Keratinocyte (primary cell): ENCODE data around the gene WNT6. TPM values are rescaled to one million over a fixed set of nuclear protein-coding genes. Genes with fewer than 3 reads are reported as not detected.

ENCODE experiments used
- DNase-seq: peaks from one replicate; pipeline ENCODE4 v3.0.0-alpha.2; 2011; ENCODE audit warnings: low read depth, missing footprints, low spot score
- FAIRE-seq: peaks from 2 replicates; lab custom pipeline; 2011; peaks lifted over from hg19 to GRCh38; lab: Jason Lieb, UNC
- H2AFZ ChIP-seq: 2 replicates; pipeline ENCODE4 v1.6.0; 2012; ENCODE audit warnings: low read length, control low read depth, inconsistent platforms; ENCODE audit not compliant: control insufficient read depth
- H3K27ac ChIP-seq: 2 replicates; pipeline ENCODE4 v1.5.1; 2011; ENCODE audit warnings: low read length; ENCODE audit not compliant: control insufficient read depth, insufficient read depth
- H3K27me3 ChIP-seq: 3 replicates; pipeline ENCODE4 v1.6.0; 2011; ENCODE audit warnings: low read length; ENCODE audit not compliant: control insufficient read depth, insufficient read depth; ENCODE audit errors: extremely low read depth
- H3K36me3 ChIP-seq, 2 experiments: 2 replicates in 1 of 2; 3 replicates in 1 of 2; pipeline ENCODE4 v1.5.1; 2011; ENCODE audit warnings: low read length in 2 of 2, mild to moderate bottlenecking in 1 of 2; ENCODE audit not compliant: control insufficient read depth in 2 of 2, insufficient read depth in 2 of 2; ENCODE audit errors: extremely low read depth in 1 of 2
- H3K4me1 ChIP-seq: 3 replicates; pipeline ENCODE4 v1.5.1; 2011; ENCODE audit warnings: low read length; ENCODE audit not compliant: control insufficient read depth, insufficient read depth; ENCODE audit errors: extremely low read depth
- H3K4me2 ChIP-seq: 3 replicates; pipeline ENCODE4 v1.6.0; 2011; ENCODE audit warnings: low read depth, low read length; ENCODE audit not compliant: control insufficient read depth, insufficient read depth; ENCODE audit errors: extremely low read depth
- H3K4me3 ChIP-seq, 3 experiments: fragments of 200-600 bp in 1 of 3; sonication (generic) in 1 of 3; 2 replicates in 2 of 3; 3 replicates in 1 of 3; pipeline ENCODE4 v1.5.1; 2011 to 2016; ENCODE audit warnings: low read length in 3 of 3, mild to moderate bottlenecking in 3 of 3, control low read depth in 2 of 3, inconsistent platforms in 1 of 3, low read depth in 1 of 3, mixed read lengths in 1 of 3, mixed run types in 1 of 3, moderate library complexity in 1 of 3; ENCODE audit not compliant: control insufficient read depth in 2 of 3, insufficient read depth in 2 of 3; ENCODE audit errors: extremely low read depth in 1 of 3
- H3K79me2 ChIP-seq: 2 replicates; pipeline ENCODE4 v1.6.0; 2012; ENCODE audit warnings: low read length; ENCODE audit not compliant: control insufficient read depth, insufficient read depth
- H3K9ac ChIP-seq: 3 replicates; pipeline ENCODE4 v1.6.0; 2011; ENCODE audit warnings: low read length; ENCODE audit not compliant: control insufficient read depth, insufficient read depth; ENCODE audit errors: extremely low read depth
- H3K9me1 ChIP-seq: 3 replicates; pipeline ENCODE4 v1.6.0; 2011; ENCODE audit warnings: low read length; ENCODE audit not compliant: control insufficient read depth, insufficient read depth; ENCODE audit errors: extremely low read depth
- H3K9me3 ChIP-seq: 2 replicates; pipeline ENCODE4 v1.5.1; 2012; ENCODE audit warnings: low read depth, low read length; ENCODE audit not compliant: control insufficient read depth
- H4K20me1 ChIP-seq: 3 replicates; pipeline ENCODE4 v1.6.0; 2011; ENCODE audit warnings: low read length; ENCODE audit not compliant: control insufficient read depth, insufficient read depth; ENCODE audit errors: extremely low read depth
- EZH2 ChIP-seq: IDR thresholded peaks from one replicate; pipeline ENCODE4 v1.6.1; 2012; ENCODE audit warnings: inconsistent platforms, mild to moderate bottlenecking, low read length, moderate library complexity
- dilution Hi-C: fragments of 300-500 bp; cut with MboI; formaldehyde crosslinking; loops from one replicate; pipeline ENCODE4 v1.7.0; 2020; ENCODE audit warnings: low sequenced_read_pairs; ENCODE audit not compliant: extremely low pct_ligation_motif_present
- polyA plus RNA-seq, 5 experiments: library from polyadenylated mRNA; depleted of rRNA in 3 of 5; stranded (reverse) in 3 of 5; stranded (forward) in 1 of 5; unstranded in 1 of 5; fragments of >200 nt; gene quantifications; 1 replicate in 1 of 5; 2 replicates in 3 of 5; 3 replicates in 1 of 5; pipeline versions ENCODE4 v1.2.1 to v1.2.3, GENCODE V29; 2011 to 2012; ENCODE audit warnings: missing spikeins in 2 of 5, low read depth in 1 of 5, low replicate concordance in 1 of 5
- TF ChIP-seq, protein P1 (sequence below), 3 experiments: IDR thresholded peaks in 1 of 3; conservative IDR thresholded peaks in 1 of 3; optimal IDR thresholded peaks in 1 of 3; 2 replicates in 2 of 3; 3 replicates in 1 of 3; pipeline versions ENCODE3 to v1.5.1; 2011; ENCODE audit warnings: low read length in 3 of 3, mild to moderate bottlenecking in 3 of 3, moderate library complexity in 2 of 3, control low read depth in 1 of 3, inconsistent platforms in 1 of 3; ENCODE audit not compliant: insufficient read depth in 2 of 3; ENCODE audit errors: extremely low read depth in 1 of 3

WNT6 gene
- polyA plus RNA-seq, 1 donor (not counting 4 experiments of a cell fraction or from before 2014, with no cell fraction given), result not detected

DNA sequence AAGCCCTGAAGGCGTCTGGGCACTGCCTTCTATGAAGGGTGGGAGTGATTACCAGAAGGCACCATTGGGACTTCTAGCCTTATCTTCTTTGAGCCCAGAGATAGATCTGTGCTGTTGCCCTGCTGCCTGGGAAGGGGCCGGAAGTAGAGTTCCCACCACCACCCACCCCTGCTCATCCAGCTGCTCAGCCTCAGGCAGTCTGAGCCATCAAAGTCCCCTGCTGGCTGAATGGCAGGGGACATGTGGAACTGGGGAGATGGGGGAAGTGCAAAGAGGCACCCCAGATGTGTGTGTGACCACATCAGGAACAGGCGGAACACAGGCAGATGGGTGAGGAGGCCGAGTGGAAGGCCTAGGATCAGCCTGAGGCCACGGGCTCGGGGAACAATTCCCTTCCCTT is 17.7 kb downstream of the WNT6 start:
- DNase-seq (no peak), FAIRE-seq (no peak)
- H3K27me3 ChIP-seq, result peaks cover 14% of the 10 kb centered on the region
- H3K27ac ChIP-seq, result no peak overlapping the region
- no peak overlapping the region for H2AFZ ChIP-seq
- no peak overlapping the region for H3K9ac ChIP-seq
- no peaks in the 10 kb centered on the region for H4K20me1 ChIP-seq
- peaks cover 24% of the 10 kb centered on the region for H3K4me1 ChIP-seq
- no peaks in the 10 kb centered on the region for H3K79me2 ChIP-seq
- no peaks in the 10 kb centered on the region for H3K9me1 ChIP-seq
- TF ChIP-seq, protein P1, sequence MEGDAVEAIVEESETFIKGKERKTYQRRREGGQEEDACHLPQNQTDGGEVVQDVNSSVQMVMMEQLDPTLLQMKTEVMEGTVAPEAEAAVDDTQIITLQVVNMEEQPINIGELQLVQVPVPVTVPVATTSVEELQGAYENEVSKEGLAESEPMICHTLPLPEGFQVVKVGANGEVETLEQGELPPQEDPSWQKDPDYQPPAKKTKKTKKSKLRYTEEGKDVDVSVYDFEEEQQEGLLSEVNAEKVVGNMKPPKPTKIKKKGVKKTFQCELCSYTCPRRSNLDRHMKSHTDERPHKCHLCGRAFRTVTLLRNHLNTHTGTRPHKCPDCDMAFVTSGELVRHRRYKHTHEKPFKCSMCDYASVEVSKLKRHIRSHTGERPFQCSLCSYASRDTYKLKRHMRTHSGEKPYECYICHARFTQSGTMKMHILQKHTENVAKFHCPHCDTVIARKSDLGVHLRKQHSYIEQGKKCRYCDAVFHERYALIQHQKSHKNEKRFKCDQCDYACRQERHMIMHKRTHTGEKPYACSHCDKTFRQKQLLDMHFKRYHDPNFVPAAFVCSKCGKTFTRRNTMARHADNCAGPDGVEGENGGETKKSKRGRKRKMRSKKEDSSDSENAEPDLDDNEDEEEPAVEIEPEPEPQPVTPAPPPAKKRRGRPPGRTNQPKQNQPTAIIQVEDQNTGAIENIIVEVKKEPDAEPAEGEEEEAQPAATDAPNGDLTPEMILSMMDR (optimal IDR thresholded peaks at IDR 0.05 in 1 of 3, IDR thresholded peaks at IDR 0.05 in 1 of 3, conservative IDR thresholded peaks at IDR 0.05 in 1 of 3; ENCODE audit: extremely low read depth in 1 of 3, insufficient read depth in 2 of 3, low read length in 3 of 3), result no peak
- no peak for TF ChIP-seq EZH2
- no peak overlapping the region for H3K4me3 ChIP-seq
- H3K4me2 ChIP-seq, result no peak overlapping the region
- no peaks in the 10 kb centered on the region for H3K36me3 ChIP-seq
- no peaks in the 10 kb centered on the region for H3K9me3 ChIP-seq
- dilution Hi-C loops, result no loop called here

DNA sequence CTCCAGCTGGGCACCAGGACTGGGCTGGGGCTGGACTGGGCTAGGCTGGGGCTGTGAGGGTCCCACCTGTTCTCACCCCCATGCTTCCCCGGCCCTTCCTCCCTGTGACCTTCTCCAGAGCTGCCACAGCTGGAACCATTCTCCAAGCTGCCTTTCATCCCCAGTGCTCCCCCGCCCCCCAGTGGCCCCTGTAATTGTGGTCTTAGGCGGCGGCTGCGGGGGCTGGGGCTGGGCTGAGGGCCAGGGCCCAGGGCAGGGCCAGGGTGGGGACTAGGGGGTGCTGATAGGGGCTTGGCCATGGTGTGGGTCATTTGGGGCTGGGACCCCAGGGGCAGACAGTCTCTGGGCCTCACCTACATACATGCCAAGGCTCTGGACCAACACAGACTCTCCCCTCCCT is 18.3 kb downstream of the WNT6 start:
- H3K27ac ChIP-seq, result no peak overlapping the region
- peaks cover 14% of the 10 kb centered on the region for H3K27me3 ChIP-seq
- no peak for FAIRE-seq

DNA sequence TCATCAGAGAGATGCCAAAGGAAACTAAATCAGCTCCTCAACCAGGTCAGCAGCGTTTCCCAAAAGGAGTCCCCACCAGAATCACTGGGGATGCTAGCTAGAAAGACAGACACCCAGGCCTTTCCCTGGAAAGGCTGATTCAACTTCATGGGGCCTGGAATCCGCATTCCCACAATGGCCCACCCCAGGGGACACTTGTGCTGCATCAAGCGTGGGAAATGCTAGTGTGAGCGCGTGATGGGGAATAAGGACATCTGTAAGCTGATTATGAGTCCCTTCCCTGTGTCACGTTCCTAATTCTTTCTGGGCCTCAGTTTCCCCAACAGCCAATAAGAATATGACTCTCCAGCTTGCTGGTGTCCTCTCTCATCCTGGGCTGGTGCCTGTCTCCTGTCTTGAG is 18.9 kb downstream of the WNT6 start:
- peaks cover 2% of the 10 kb centered on the region for H3K9me1 ChIP-seq
- TF ChIP-seq, protein P1 (optimal IDR thresholded peaks at IDR 0.05 in 1 of 3, IDR thresholded peaks at IDR 0.05 in 1 of 3, conservative IDR thresholded peaks at IDR 0.05 in 1 of 3; ENCODE audit: extremely low read depth in 1 of 3, insufficient read depth in 2 of 3, low read length in 3 of 3), result no peak
- no peak for TF ChIP-seq EZH2
- no peak overlapping the region for H3K27ac ChIP-seq
- H3K4me3 ChIP-seq, result no peak overlapping the region
- no peak overlapping the region for H2AFZ ChIP-seq
- H4K20me1 ChIP-seq, result no peaks in the 10 kb centered on the region
- no peak for DNase-seq
- FAIRE-seq, result no peak
- peaks cover 10% of the 10 kb centered on the region for H3K27me3 ChIP-seq
- H3K79me2 ChIP-seq, result no peaks in the 10 kb centered on the region
- H3K36me3 ChIP-seq, result no peaks in the 10 kb centered on the region
- H3K9ac ChIP-seq, result no peak overlapping the region
- H3K9me3 ChIP-seq, result no peaks in the 10 kb centered on the region
- peaks cover 35% of the 10 kb centered on the region for H3K4me1 ChIP-seq
- dilution Hi-C loops, result no loop called here
- no peak overlapping the region for H3K4me2 ChIP-seq

More for the DNA sequence above, 18.3 kb downstream of the WNT6 start:
- no peaks in the 10 kb centered on the region for H3K79me2 ChIP-seq
- H3K4me1 ChIP-seq, result peaks cover 30% of the 10 kb centered on the region
- H3K9me1 ChIP-seq, result peaks cover under 1% of the 10 kb centered on the region
- no peak overlapping the region for H3K4me2 ChIP-seq
- H3K4me3 ChIP-seq, result no peak overlapping the region
- no peak for DNase-seq
- dilution Hi-C loops, result no loop called here
- no peaks in the 10 kb centered on the region for H4K20me1 ChIP-seq
- H2AFZ ChIP-seq, result no peak overlapping the region
- TF ChIP-seq EZH2, result no peak
- H3K9me3 ChIP-seq, result no peaks in the 10 kb centered on the region
- no peaks in the 10 kb centered on the region for H3K36me3 ChIP-seq
- H3K9ac ChIP-seq, result no peak overlapping the region
